Stimulated activated CD4-positive, alpha-beta T cell treated with anti-CD3 and anti-CD28 coated beads, Interleukin-2, amount 100 ng/mL, for 48 hours (primary cell): ENCODE results near the gene BSN.
"Not testable (repeated sequence)": the region's sequence is repeated elsewhere in the genome, so short reads cannot be mapped to it uniquely, and the experiment has no call there.

Experiments used
- DNase-seq, 2 donors: peaks; one replicate each; pipeline ENCODE4 v3.0.0-alpha.2; 2020

BSN gene

GRCh38 chr3:49680493-49681231 is 126.4 kb downstream of the BSN start:
- DNase-seq = no peak

DNA sequence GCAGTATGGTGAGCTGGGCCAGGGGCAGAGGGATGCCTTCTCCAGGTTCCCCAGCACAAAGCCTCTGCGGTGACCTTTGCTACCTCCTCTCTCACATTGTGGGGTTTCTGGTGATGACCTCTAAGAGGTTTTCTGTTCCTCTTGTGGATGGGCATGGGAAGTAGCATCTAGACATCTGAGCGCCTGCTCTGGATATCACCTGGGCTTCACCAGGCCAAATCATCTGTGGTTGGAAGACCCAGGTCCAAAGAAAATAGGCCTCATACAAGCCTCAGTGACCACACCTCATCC is 126.9 kb downstream of the BSN start:
- no peak for DNase-seq

- no peak for DNase-seq
These were observed 127.3 kb downstream of the BSN start for GRCh38 chr3:49681543-49681942.

- DNase-seq = no peak
These were observed 128.9 kb downstream of the BSN start for GRCh38 chr3:49683162-49683561.

DNA sequence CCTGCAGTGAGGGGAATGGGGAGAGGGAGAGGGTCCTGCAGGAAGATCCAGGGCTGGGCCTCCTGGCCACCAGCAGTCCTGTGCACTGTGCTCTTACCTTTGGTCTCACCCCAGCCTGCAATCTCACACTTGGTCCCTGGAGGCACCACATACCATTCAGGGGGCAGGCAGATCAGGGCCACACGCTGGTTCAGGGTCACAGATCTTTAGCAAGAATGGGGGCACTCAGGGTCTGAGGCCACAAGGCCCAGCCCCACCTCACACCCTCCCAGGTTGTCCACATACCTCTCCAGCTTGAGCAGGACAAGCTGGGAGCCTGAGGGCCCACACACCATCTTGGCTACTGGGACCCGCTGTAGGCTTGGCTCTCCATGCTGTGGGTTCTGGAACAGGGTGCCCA is 130.2 kb downstream of the BSN start:
- not testable (repeated sequence) for DNase-seq

- DNase-seq = not testable (repeated sequence)
These were observed 130.8 kb downstream of the BSN start for GRCh38 chr3:49685103-49685502.

DNA sequence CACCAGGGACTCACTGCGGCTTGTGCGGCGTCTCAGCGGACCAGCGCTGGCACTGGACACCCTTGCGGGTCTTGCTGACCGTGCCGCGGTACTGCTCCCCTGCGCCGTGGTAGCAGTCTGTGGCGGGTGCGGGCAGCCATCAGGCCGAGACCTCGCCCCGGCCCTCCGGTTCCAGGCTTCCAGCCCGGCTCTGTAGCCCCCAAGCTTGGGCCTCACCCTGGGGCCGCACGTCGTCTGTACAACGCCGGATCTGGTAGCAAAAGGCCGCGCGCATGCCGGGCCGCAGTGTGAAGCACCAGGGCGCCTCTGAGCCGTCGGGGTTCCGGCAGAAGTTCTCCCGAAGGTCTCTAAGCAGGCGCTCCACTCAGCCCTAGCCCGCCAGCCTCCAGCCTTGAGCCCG is 131.6 kb downstream of the BSN start:
- not testable (repeated sequence) for DNase-seq

DNA sequence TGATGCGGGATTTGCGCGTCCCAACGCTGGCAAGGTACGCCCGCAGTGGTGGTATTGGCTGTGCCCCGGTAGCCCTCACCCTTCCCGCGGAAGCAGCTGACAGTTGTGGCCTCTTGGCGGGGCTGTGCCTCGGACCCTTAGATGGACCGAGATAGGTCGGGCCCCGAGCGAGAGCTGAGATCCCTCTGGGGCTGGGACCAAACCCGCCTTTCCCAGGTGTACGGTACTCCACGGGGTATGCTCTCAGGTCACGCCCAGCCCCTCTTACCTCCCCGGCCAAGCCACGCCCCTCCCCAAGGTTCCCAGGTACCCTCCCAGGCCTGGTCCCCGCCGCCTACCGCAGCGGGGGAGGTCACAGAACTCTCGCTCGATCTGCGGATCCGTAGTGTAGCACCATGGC is 132.1 kb downstream of the BSN start:
- peak in 1 of 2 donors; percentile 24 for DNase-seq

GRCh38 chr3:49686769-49687423 is 132.6 kb downstream of the BSN start:
- peak; percentile 26 to 38 for DNase-seq

- DNase-seq = not testable (repeated sequence)
These were observed 133.1 kb downstream of the BSN start for GRCh38 chr3:49687424-49687795.

DNA sequence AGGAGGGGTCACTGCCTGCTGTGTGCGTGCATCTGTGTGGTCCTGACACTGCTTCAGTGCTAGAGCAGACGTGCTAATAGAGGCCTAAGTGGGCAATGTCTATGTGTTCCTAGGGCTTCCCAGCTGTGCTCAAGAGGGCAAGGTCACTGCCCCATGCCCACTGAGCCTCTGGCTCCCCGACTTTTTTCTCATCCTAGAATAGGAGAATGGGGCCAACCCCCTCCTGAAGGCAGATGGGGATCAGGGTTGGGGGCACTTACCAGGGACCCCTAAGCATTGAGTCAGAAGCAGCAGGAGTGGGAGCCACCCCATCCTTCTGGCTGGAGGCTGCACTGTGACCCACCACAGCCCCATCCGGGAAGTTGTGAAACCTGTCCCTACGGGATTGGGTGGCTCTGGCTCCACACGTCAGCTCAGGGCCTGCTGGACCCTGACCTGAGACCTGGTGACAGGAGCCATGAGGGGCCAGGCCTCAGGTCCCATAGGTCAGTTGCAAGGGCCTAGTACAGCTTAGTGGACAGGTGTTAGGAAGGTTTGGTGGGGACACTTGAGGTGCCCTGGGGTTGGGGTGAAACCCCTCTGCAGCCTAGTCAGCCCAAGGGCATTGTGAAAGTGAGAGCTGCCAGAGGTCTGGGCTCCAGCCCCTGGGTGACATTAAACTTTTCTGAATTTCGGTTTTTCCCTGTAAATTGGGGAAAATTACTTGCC is 134.2 kb downstream of the BSN start:
- DNase-seq = not testable (repeated sequence)

DNA sequence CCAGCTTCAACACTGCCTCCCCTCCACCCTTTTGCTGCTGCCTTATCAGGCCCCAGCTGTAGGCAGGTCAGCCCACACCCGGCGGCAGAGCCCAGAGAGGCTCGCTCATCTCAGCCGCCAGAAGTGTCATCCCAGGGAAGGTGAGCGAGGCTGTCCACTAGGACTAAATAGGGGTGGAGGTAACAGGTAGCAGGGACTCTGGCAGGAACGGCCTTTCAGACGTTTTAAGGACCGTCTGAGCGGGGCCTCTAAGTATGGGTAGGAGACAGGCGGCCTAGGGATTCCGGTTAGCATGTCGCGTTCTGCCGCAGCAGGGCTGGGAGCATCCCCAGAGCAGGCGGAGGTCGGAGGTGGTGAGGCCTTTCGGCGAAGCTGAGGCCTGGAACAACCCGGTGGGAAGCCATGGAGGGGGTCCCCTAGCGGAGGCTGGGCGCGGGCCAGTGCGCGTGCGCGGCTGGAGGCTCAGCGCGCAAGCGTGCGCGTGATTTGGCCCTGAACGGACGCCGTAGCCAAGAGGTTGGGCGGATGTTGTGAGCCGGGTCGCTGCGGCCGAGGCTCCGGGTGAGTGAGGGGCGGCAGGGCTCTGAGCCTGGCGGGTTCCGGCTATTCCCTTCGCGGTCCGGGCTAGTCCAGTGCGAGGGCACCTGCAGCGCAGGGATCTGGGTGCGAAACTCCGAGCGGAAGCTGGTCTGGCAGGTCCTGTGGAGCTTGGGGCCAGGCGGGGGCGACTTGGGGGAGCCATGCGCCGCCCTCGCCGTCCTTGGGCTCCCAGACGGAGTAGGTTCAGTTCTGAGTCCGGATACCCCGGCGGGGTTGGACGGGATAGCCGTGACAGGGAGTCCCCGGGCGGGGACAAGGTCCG is 135.0 kb downstream of the BSN start, which contains the start of the genes MST1 and RNF123:
Gene MST1, minus strand, starts transcription at position 429 of the 862 bp plus-strand sequence. CDS start 783 bp downstream, outside the sequence.
Gene RNF123, plus strand, starts transcription at position 512 of the 862 bp plus-strand sequence. CDS start 1,609 bp downstream, outside the sequence.
- peak; percentile 91 to 93 for DNase-seq

DNA sequence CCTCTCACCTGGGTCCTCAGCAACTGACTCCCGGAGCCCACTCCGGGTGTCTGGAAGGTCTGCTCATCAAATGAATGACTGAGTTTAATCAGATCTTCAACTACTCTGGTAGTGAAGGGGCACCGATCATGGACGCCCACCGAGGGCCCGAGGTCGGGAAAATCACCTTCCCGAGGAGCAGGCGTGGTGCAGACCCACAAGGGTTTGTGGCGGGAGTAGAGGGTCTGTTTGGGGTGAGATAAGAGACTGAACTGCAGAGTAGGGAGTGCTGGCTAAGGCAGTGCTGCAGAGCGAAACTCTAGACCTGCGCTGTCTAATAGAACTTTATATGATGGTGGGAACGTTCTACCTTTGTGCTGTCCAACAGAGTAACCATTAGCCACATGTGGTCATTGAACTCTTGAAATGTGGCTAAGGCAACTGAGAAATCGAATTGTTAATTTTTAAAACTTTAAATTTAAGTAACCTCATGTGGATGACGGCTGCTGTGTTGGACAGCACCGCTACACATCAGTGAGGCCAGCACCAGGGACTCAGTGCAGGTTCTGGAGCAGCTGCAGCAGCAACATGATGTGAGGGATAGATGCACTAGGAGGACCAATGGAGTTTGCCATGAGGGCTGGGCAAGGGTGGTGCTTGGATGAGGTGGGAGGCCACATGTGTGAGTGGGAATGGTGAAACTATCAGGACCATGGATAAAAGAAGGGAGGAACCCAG is 135.8 kb downstream of the BSN start:
- not testable (repeated sequence) for DNase-seq

DNA sequence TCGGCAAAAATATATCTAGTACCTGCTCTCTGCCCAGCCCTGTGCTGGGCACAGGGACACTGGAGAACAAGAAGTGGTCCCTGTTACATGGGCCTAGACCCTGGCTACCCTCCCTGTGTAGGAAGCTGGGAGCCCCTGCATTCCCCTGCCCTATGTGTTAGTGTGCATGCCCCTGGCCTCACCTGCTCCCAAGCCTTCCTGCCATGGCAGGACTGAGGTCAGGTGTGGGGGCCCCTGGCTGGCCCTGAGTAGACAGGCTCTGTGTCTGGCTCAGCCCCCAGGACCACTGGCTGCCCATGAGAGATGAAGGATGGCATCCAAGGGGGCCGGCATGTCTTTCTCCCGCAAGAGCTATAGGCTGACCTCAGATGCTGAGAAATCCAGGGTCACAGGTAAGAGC is 136.6 kb downstream of the BSN start:
- DNase-seq = not testable (repeated sequence)

DNA sequence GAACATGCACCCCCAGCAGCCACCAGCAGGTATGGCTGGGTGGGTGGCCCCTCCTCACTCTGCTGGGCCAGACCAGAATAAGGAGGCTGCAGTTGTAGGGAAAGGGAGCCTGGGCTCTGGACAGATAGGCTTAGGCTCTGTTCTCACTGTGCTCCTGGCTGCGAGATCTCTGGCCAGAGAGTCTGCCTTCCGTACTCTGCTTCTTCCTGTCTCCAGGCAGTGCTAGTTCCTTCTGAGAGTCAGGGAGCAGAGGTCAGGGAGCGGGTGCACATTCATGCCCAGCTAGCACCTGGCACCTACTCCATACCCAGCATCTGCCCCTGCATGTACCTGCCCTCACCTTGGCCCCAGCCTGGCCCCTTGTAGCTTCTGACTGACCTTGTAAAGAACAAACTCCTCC is 137.2 kb downstream of the BSN start:
- DNase-seq = not testable (repeated sequence)

DNA sequence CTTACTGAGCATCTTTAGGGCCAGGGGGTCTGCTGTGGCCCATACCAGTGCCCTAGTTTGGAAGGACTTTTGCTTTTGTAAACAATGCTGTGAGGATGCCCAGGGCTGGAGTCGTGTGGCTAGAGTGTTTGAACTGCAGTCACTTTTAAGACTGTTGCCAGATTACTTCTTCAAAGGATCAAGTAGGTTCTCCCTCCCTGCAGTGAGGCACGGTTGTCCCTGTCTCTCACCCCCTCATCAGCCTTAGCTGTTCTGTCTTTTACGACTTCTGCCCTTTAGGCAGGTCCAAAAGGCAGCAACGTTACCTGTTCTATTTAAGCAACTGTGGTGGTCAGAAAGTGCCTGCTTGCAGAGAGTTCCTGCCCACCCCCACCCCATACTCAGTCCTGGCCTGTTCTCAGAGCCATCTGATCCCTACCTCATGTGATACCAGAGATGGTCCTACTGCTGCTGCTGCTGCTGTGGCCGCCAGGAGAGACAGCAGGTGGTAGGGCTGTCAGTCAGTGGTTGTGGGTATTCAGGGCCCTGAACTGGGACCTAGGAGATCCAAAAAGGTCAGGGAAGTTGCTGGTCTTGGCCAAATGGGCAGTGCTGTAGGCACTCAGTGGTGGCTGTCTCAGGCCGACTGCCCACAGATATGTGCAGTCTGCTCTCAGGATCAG is 140.3 kb downstream of the BSN start:
- not testable (repeated sequence) for DNase-seq

DNA sequence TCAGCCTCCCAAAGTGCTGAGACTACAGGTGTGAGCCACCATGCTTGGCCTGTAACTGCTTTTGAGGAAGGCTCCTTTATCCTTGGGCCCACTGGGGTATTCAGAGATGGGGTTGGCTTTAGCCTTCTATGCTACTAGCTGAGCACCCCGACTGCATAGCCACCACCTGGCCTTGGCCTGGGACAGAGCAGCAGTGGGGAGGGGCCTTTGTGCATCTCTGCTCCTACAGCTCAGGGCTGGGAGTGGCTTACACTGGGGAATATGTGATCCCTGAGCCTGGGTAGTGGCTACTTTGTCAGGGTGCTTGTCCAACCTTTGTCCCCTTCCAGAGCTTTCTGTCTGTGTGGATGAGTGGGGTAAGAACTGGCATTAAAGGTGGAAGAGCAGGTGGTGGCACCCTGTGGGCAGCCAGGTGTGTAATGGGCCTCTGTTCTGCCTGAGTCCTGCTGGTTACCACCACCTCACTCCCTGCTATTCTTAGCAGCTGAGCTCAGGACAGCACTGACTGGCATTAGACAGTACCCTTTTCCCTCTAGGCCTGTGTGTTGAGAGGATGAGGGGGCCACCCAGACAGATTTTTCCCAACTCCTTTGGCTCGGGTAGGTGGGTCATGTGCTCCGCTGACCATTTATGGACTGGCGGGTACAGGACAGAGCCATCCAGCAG is 141.2 kb downstream of the BSN start:
- DNase-seq = not testable (repeated sequence)

GRCh38 chr3:49699281-49699979 is 145.2 kb downstream of the BSN start:
- DNase-seq = no peak

DNA sequence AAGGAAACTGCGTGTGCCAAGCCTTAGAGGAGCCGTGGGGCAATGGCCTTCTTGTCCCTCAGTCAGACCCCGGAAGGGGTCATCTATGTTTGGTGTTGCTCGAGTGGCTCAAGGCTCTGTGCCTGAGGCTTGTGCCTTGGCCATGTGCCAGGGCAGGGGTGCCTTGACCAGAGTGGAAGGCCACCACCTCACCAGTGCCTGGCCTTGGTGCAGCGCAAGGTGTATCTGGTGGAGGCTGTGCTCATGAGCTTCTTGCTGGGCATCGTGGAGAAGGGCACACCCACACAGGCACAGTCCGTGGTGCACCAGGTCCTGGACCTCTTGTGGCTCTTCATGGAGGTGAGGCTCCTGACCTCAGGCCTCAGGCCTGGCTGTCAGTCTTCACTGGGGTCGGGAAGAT is 145.7 kb downstream of the BSN start:
- DNase-seq = no peak

DNA sequence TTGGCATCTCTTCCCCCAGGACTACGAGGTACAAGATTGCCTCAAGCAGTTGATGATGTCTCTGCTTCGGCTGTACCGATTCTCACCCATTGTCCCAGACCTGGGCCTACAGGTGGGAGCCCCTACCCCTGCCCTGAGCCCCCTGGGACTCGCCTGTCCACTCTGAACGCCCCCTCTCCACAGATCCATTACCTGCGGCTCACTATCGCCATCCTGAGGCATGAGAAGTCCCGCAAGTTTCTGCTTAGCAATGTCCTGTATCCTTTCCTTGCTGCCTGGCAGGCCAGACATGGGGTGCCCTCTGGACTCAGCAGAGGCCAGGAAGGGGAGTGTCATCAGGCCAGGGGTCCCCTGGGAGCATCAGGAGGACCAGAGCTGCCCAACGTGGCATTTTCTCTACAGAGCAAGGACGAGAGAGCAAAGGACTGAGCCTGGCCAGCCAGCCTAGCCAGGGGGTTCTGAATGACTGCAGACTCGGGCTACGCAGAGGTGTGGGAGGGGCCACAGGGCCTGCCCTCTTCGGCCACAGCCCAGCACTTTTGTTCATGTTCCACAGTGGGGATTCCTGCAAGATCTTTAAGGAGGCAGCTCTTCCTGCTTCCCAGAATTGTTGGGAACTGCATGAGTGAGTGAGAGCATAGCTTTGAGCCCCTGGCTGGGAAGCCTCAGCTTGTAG is 146.3 kb downstream of the BSN start:
- no peak for DNase-seq
